ENCODE measurements around the gene OTUD6A.
"Not testable (repeated sequence)": the region's sequence is repeated elsewhere in the genome, so short reads cannot be mapped to it uniquely, and the experiment has no call there.

Gene OTUD6A

DNA sequence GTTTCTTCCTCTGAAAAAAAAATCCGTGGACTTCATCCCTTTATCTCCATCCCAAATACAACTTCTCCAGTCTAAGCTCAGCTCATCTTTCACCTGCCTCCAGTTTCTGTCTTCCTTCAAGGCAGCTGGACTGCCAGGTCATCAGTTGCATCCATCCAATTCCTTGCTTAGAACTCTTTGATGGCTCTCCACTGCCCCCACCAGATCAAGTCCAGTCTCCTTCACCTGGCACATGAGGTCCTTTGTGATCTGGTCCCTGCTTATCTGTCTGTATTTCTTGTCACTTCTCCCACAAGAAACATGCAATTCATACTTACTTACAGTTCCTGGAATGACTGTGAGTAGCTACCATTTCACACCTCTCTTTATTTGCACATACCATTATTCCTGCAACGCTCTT is 33.8 kb downstream of the OTUD6A start:
- ATAC-seq = peak; percentile 84

GRCh38 chrX:70105229-70105628 is 43.0 kb downstream of the OTUD6A start:
- TF ChIP-seq POU6F1 (CRISPR knock-in tag; IDR thresholded peaks at IDR 0.05; ENCODE audit: borderline replicate concordance, low read depth) (no peak), BACH2 (CRISPR knock-in tag; IDR thresholded peaks at IDR 0.05; ENCODE audit: borderline replicate concordance) (no peak), ARNTL (CRISPR knock-in tag; IDR thresholded peaks at IDR 0.05; ENCODE audit: borderline replicate concordance, low read depth) (no peak), TCF4 (CRISPR knock-in tag; IDR thresholded peaks at IDR 0.05; ENCODE audit: borderline replicate concordance) (no peak), ESRRG (CRISPR knock-in tag; IDR thresholded peaks at IDR 0.05) (no peak), RARB (CRISPR knock-in tag; IDR thresholded peaks at IDR 0.05) (no peak), GLIS3 (CRISPR knock-in tag; IDR thresholded peaks at IDR 0.05) (no peak), ZFP30 (CRISPR knock-in tag; IDR thresholded peaks at IDR 0.05) (no peak), ZNF8 (CRISPR knock-in tag; IDR thresholded peaks at IDR 0.05) (no peak), SNAI2 (CRISPR knock-in tag; IDR thresholded peaks at IDR 0.05) (no peak), ISL1 (CRISPR knock-in tag; IDR thresholded peaks at IDR 0.05) (no peak), TOX (CRISPR knock-in tag; IDR thresholded peaks at IDR 0.05; ENCODE audit: borderline replicate concordance) (no peak), TSHZ2 (CRISPR knock-in tag; IDR thresholded peaks at IDR 0.05) (no peak), PPARA (CRISPR knock-in tag; IDR thresholded peaks at IDR 0.05; ENCODE audit: borderline replicate concordance) (no peak), PATZ1 (CRISPR knock-in tag; IDR thresholded peaks at IDR 0.05; ENCODE audit: borderline replicate concordance) (no peak), CSDC2 (CRISPR knock-in tag; IDR thresholded peaks at IDR 0.05) (no peak), OSR1 (CRISPR knock-in tag; IDR thresholded peaks at IDR 0.05) (no peak), ZC3H10 (CRISPR knock-in tag; IDR thresholded peaks at IDR 0.05) (no peak), ZFP3 (CRISPR knock-in tag; IDR thresholded peaks at IDR 0.05) (no peak)
- TF ChIP-seq, protein P1, sequence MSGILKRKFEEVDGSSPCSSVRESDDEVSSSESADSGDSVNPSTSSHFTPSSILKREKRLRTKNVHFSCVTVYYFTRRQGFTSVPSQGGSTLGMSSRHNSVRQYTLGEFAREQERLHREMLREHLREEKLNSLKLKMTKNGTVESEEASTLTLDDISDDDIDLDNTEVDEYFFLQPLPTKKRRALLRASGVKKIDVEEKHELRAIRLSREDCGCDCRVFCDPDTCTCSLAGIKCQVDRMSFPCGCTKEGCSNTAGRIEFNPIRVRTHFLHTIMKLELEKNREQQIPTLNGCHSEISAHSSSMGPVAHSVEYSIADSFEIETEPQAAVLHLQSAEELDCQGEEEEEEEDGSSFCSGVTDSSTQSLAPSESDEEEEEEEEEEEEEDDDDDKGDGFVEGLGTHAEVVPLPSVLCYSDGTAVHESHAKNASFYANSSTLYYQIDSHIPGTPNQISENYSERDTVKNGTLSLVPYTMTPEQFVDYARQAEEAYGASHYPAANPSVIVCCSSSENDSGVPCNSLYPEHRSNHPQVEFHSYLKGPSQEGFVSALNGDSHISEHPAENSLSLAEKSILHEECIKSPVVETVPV (CRISPR knock-in tag; IDR thresholded peaks at IDR 0.05) = no peak
- no peak for ATAC-seq

More for the DNA sequence above, 33.8 kb downstream of the OTUD6A start:
- no peak for TF ChIP-seq TCF4 (CRISPR knock-in tag; IDR thresholded peaks at IDR 0.05; ENCODE audit: borderline replicate concordance)
- TF ChIP-seq RARB (CRISPR knock-in tag; IDR thresholded peaks at IDR 0.05) = no peak
- no peak for TF ChIP-seq TOX (CRISPR knock-in tag; IDR thresholded peaks at IDR 0.05; ENCODE audit: borderline replicate concordance)
- no peak for TF ChIP-seq TSHZ2 (CRISPR knock-in tag; IDR thresholded peaks at IDR 0.05)

DNA sequence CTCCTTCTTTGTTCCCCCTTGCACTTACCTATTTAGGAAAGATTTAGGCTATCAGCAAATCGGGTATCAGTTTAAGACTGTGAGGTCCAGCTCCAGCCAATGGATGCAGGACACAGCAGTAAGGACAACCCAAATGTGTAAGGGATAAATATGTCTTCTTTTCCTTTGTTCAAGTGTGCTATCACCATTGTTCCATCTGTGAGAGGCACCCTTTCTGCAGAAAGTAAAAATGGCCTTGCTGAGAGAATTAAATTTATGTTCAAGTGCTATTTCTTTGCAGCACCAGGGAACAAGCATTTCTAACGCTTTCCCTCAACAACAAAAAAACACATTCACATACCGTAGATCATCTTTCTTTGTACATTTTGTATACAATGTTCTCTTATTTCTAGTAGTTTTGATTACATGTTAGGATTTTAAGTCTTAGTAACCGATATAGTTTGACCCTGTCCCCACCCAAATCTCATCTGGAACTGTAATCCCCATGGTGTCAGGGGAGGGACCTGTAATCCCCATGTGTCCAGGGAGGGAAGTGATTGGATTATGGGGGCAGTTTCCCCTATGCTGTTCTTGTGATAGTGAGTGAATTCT is 49.3 kb downstream of the OTUD6A start:
- ATAC-seq = not testable (repeated sequence)
